Colon (tissue), 2 donors: Measurements from ENCODE around the gene PANK4.

Experiments used
- FAIRE-seq: peaks from 2 replicates; lab custom pipeline; 2012; peaks lifted over from hg19 to GRCh38; lab: Jason Lieb, UNC
- donor health status: control.
- donor health status: control.

Gene PANK4

GRCh38 chr1:2528966-2529783, 2.8 kb upstream of the PANK4 start:
- no peak for FAIRE-seq

DNA sequence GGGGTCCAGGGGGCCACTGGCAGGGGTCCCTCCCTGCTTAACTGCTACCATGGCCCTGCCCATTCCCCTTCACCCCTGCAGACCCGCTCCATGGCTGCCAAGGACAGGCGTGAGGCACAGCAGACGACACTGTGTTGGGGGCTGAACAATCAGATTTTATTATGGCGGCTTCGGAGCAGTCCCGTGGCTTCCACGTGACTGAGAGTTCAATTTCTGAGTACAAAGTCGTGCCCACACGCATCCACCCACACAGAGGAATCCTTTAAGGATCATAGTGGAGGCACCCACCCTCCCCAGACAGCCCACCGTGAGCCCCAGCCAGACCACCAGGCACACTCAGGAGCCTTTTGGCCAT, 2.2 kb upstream of the PANK4 start:
- no peak for FAIRE-seq

DNA sequence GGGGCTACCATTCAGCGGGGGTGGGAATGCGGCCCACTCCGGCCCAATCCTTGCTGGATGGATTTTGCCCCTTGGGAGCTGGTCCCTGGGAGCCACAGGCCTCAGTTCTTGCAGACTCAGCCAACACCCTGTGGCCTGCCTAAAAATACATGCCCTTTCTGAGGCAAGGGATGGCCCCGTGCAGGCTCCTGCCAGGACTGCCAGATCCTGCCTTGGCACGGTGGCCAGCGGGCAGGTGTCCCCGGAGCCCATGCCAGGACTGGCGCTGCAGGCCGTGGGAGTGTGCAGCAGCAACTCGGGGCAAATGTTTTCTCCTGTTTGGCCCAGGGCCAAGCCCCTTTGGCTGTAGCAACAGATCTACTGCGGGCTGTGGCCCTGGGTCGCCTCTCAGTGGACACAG, 1.6 kb upstream of the PANK4 start:
- no peak for FAIRE-seq

GRCh38 chr1:2527556-2527860, 1.1 kb upstream of the PANK4 start:
- no peak for FAIRE-seq

GRCh38 chr1:2526824-2527555, 594 bp upstream of the PANK4 start:
- no peak for FAIRE-seq

- no peak for FAIRE-seq
These were observed 850 bp downstream of the PANK4 start for GRCh38 chr1:2525572-2525919.

- no peak for FAIRE-seq
These were observed 2.3 kb downstream of the PANK4 start for GRCh38 chr1:2523891-2524609.

GRCh38 chr1:2523191-2523890, 3.1 kb downstream of the PANK4 start:
- FAIRE-seq = no peak

- FAIRE-seq = no peak
These were observed 4.2 kb downstream of the PANK4 start for GRCh38 chr1:2522230-2522629.

DNA sequence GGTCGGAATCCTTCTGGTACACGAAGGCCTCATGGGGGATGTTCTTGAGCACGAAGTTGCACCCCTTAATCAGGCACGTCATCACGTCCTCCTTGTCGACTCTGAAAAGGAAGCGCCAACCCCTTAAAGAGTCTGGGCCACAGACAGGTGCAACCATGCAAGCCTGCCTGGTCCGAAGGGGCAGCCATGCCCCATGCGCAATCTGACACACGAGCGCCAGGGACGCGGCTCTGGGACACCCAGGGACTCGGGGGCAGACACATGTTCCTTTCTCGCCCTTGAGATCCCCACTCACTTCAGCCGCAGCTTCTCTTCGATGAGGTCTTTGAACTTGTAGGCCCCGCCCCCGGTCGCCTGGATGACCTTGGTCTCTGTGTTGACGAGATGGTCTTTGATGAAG, 5.6 kb downstream of the PANK4 start:
- FAIRE-seq = no peak

- no peak for FAIRE-seq
These were observed 6.2 kb downstream of the PANK4 start for GRCh38 chr1:2520206-2520605.

GRCh38 chr1:2519729-2520128, 6.7 kb downstream of the PANK4 start:
- no peak for FAIRE-seq

DNA sequence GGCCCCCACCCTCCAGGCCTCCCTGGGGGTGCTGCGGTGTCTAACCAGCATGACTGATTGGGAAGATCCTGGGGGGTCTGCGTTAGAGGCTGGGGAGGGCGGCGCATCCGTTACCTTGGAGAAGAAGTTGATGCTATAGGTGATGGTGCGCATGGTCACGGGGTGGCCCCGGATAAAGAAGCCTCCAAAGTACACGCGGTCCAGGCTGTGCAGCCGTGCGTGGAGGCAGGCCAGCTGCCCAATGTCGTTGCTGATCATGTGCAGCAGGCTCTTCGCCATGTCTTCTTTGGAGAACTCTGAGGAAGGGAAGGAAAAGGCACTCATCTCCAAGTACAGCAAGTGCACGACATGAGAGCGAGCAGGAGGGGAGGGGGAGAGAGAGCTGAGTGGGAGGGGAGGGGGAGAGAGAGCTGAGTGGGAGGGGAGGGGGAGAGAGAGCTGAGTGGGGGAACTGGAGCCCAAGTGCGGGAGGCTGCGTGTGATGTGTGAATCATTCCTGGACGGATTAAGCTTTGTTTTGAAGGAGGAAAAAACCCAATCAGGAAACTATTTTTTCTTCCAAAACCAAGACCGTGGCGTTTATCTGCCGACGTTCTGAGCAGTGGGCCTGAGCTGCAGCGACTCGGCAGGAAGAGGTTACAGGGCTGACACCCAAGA, 7.2 kb downstream of the PANK4 start:
- FAIRE-seq = no peak

DNA sequence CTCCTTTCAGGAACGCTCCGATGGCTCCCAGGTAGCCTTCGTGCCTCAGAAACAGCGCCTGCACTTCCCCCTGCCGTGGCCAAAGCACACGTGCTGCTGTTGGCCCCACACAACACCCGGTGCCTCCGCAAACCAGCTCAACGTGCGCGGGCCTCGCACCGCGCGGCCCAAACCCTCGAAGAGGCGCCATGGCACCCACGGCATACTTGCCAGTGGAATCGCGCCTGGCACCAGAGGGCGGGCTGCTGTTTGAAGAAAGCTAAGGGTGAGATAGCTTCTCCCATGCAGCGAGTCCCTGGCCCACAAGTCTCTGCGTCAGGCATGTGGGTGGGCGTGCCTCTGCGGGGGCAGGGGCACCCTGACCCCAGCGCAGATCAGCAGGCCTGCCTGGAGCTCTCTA, 7.9 kb downstream of the PANK4 start:
- FAIRE-seq = no peak

- no peak for FAIRE-seq
These were observed 8.4 kb downstream of the PANK4 start for GRCh38 chr1:2517966-2518365.

DNA sequence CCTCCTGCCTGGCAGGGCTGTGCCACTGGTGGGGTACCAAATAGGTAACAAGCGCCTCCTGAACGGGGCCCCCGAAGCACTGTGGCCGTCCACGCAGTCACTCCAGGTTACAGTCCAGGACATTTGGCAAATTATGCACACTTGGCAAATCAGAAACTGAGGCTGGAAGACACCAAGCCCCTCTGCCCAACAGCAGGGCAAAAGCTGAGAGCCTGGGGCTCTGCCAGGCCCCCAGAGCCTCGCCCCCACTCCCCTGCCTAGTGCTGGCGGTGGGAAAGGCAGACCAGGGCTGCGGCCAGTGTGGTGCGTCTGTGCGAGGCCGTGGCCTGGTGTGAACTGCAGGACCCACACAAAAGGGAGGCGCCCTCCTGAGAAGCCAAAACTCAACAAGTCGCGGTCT, 9.4 kb downstream of the PANK4 start:
- FAIRE-seq = no peak

GRCh38 chr1:2516124-2516523, 10.3 kb downstream of the PANK4 start:
- FAIRE-seq = no peak

DNA sequence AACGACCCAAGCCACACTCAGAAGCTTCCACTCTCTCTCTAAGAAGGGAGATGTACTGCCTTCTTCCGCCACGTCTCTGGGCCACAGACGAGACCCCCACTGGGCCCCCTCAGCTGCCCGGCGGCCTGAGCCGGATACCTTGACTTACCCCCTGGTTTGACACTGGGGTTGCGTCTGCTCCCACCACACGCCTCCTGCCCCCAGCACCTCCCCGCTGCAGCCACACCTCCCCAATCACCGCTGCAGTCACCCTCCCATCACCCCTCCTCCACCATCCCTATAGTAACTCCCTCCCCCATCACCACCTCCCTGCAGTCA, 10.7 kb downstream of the PANK4 start:
- FAIRE-seq = no peak

GRCh38 chr1:2514863-2515762, 11.3 kb downstream of the PANK4 start:
- FAIRE-seq = no peak

DNA sequence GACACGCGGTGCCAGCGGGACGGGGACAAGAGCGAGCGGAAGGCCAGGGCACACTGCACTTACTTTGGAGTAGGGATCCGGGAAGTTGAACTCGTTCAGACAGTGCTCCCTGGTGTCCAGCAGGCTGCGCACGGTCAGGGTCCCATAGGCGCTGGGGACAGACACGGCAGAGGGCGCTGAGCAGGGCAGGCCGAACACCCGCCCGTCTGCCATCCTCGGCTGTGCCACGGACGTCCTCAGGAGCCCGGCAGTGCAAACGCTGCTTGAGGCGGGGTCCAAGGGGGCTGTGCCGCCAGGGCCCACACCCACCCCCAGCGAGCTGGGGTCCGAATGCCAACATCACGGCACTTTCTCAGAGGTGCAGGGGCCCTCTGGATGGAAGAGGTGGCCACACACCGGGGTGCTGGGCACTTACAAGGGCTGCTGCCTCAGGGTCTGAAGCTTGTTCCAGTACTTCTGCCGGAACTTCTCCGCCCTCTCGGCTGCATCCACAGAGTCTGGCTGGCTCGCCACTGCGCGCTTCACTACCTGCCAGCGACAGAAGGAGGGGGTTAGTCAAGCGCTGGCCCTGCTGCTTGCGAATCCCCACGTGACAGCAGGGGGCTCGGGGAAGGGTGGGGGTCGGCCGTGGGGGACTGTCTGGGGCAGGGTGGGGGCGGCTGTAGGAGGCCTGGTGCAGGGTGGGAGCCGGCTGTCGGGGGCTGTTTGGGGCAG, 12.3 kb downstream of the PANK4 start:
- FAIRE-seq = no peak
